GM19438 (cell line): ENCODE measurements around the gene PARP15.
"Not testable (repeated sequence)": the region's sequence is repeated elsewhere in the genome, so short reads cannot be mapped to it uniquely, and the experiment has no call there.

ENCODE experiments used
- ATAC-seq: cut with Tn5 transposase; IDR thresholded peaks from one replicate; pipeline ENCODE4 v1.9.1; 2021; ENCODE audit warnings: low read depth; ENCODE audit not compliant: unreplicated experiment

The PARP15 gene

GRCh38 chr3:122612696-122613095 is 35.2 kb downstream of the PARP15 start:
- ATAC-seq: no peak

GRCh38 chr3:122615303-122615702 is 37.9 kb downstream of the PARP15 start:
- no peak for ATAC-seq

- no peak for ATAC-seq
Measured at GRCh38 chr3:122618614-122619013, 41.2 kb downstream of the PARP15 start.

GRCh38 chr3:122619040-122619439 is 41.6 kb downstream of the PARP15 start:
- ATAC-seq: no peak

GRCh38 chr3:122620399-122620798 is 42.9 kb downstream of the PARP15 start:
- no peak for ATAC-seq

- peak; percentile 49 for ATAC-seq
Measured at GRCh38 chr3:122621112-122621511, 43.7 kb downstream of the PARP15 start.

GRCh38 chr3:122623031-122623829 is 45.8 kb downstream of the PARP15 start:
- no peak for ATAC-seq

- ATAC-seq: no peak
Measured at GRCh38 chr3:122626515-122627180, 49.2 kb downstream of the PARP15 start.

GRCh38 chr3:122627301-122627700 is 49.9 kb downstream of the PARP15 start:
- ATAC-seq: no peak

- ATAC-seq: no peak
Measured at GRCh38 chr3:122628567-122628966, 51.1 kb downstream of the PARP15 start.

GRCh38 chr3:122629763-122630162 is 52.3 kb downstream of the PARP15 start:
- no peak for ATAC-seq

GRCh38 chr3:122635789-122636188 is 58.3 kb downstream of the PARP15 start:
- ATAC-seq: no peak

GRCh38 chr3:122636697-122637096 is 59.2 kb downstream of the PARP15 start:
- ATAC-seq: no peak

- ATAC-seq: no peak
Measured at GRCh38 chr3:122640437-122640999, 63.1 kb downstream of the PARP15 start.

- ATAC-seq: peak; percentile 71
Measured at GRCh38 chr3:122642935-122643334, 65.5 kb downstream of the PARP15 start.

- ATAC-seq: peak; percentile 72
Measured at GRCh38 chr3:122646146-122646988, 68.9 kb downstream of the PARP15 start.

GRCh38 chr3:122651233-122651907 is 73.9 kb downstream of the PARP15 start:
- ATAC-seq: not testable (repeated sequence)

- ATAC-seq: not testable (repeated sequence)
Measured at GRCh38 chr3:122651962-122652361, 74.5 kb downstream of the PARP15 start.

GRCh38 chr3:122658336-122658735 is 80.9 kb downstream of the PARP15 start:
- not testable (repeated sequence) for ATAC-seq

- ATAC-seq: no peak
Measured at GRCh38 chr3:122660297-122660974, 83.0 kb downstream of the PARP15 start.
